IPS DF 19.7 (cell line): ENCODE measurements around the gene SRGAP3.

Experiments
- DNase-seq: peaks from one replicate; pipeline ENCODE4 v3.0.0-alpha.2; 2013; ENCODE audit warnings: low read depth, low spot score

SRGAP3 gene

DNA sequence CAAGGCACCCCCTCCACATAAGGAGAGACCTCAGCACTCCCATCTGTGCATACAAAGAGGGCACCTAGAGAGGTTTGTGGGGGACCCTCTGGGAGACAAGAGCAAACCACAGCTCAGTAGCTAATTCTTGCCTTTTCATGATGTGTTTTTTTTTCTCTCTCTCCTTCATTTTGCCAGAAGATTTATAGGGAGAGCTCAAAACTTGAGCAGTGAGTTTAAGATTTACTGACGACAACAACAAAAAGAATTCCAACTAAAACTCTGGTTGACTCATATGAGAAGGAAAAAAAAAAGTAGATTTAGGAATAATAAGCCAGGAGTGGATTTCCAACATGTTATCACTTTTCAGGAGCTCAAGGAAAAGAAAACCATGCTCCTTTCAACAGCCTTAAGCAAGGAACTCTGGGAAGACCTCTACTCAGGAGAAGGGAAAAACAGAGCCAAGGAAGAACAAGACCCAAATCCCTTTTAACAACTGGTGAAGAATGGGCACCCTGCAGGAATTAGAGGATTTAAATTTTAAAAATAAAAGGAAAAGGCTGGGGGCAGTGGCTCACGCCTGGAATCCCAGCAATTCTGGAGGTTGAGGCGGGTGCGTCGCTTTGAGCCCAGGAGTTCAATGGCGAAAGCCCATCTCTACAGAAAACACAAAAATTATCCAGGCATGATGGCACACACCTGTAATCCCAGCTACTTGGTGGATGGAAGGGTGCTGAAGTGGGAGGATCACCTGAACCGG, 228.0 kb downstream of the SRGAP3 start:
- DNase-seq: no peak

DNA sequence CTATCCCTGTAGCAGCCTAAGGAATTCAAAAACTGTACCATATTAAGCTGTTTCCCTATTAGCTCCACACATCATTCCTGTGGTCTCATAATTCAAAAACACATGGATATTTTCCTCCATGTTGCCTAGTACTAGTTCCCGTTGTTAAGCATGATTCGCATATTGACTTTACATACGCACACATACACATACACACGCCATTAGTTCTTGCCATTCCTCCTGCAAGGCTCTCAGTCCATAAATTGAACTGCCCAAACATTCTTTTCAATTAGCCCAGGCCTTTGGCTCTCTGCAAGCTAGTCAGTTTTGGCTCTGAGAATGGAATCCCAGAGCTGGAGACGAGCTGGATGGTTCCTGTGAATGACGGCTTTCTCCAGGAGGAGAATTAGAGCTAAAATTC, 229.0 kb downstream of the SRGAP3 start:
- no peak for DNase-seq

- DNase-seq: no peak
Observed at GRCh38 chr3:9019259-9019961, 230.0 kb downstream of the SRGAP3 start.

DNA sequence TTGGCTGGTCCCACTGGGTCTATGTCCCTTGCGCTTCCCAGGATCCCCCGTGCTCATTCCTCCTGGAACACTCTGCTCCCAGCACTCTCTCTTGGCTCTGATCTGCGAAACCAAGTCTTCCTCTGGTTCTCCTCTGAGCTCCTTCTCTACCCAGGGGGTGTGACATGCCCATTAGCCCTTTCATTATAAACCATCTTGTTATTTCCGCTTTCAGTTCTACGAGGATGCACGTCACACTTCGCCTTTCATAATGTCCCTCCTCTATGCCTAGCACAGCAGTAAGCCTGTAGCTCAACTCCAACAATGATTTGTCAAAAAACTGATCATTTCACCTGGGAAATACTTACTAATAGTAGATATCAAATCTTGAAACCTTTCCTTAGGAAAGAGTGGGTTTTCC, 234.2 kb downstream of the SRGAP3 start:
- DNase-seq: no peak

DNA sequence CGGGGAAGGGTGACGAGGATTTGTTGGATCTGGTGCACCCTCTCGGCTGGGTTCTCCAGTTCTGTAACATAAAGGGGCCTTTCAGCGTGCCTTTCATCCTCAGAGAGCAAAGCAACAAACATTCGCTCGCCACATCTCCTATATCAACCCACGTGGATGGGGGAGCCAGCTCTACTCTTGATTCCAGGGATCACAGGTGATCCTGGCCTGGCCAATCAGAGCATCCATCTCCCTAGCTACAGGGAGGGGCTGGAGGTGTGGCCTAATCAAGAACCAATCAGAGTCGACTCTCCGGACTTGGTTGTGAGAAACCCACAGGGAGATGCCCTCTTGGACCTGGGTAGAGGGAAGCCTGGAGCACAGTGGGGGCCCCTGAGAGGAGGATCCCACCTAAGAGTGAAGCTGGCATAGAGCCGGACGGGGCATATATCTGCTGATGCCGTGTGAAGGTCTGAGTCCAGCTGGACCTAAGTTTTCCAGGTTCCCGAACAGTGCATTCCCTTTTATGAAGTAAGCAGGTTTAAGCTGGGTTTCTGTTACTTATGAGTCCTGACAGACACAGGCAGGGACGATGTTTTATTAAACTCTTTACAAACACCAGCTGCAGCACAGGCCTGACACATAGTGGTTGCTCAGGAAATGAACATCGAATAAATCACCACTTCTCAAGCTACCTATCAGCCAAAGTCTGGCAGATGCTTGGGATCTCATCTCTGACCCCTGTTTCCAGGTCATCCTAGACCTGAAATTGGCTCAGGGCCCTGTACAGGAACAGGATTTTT, 235.5 kb downstream of the SRGAP3 start:
- DNase-seq: no peak

GRCh38 chr3:9012521-9012920, 236.9 kb downstream of the SRGAP3 start:
- DNase-seq: no peak

DNA sequence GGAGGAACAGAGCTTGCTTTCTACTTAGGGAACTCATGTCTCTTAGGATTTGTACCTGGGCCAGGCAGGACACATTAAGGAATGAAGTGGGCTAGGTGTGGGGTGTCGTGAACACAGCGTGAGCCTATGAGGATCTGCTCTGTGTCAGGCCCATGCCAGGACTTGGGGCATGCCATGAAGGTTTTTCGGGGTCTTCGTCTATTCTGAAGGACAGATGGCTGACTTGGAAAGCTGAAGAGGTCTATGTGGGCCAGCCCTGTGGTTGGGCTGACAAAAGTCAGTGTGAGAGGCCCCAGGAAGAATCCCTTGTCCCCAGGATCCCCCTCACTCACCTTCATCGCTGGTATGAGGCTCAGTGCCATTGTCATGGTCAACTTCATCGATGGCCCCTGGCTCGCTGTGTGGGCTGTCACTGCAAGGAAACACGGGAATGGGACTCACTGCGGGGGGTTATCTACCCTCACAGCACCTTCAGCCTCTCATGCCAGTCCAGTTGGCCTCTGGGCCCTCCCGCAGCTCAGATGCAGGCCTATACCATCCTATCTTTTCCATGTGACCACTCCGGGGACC, 239.4 kb downstream of the SRGAP3 start:
- no peak for DNase-seq

- DNase-seq: no peak
Observed at GRCh38 chr3:9008550-9009255, 240.7 kb downstream of the SRGAP3 start.

DNA sequence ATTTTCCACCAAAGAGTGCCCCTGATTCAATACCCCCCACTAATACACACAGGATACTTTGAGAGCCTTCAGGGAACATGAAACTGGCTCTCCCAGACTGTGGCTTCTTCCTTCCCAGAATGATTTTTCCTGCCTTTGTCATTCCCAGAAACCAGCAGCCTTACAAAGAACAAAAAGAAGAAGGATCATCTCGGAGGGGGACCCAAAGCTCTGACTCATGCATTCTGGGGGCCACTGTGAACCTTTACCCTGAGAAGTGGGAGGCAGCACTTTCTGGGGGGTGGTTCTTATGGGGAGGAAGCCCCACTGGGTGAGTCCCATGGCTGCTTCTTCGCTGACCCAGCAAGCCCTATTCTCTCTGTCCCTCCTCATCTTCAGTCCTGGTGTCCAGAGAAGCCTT, 241.5 kb downstream of the SRGAP3 start:
- DNase-seq: no peak

- no peak for DNase-seq
Observed at GRCh38 chr3:9007213-9007612, 242.2 kb downstream of the SRGAP3 start.

DNA sequence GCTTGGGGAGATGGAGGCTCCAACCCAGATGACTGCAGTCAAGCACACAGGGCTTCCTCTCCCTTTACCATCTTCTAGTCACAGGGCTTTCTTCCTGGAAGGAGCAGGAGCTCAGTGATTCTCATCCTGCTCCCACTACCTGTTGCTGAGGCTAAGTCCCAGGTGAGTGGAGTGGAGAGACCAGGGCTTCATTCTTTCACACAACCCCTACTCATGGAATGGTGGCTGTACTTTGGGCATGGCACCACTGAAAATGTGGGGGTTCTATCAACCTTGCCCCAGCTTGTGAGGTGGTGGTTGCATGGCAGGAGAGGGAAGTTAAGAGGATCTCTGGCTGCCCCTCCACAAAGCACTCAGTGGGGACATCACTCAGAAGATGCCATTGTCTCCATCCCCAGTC, 249.4 kb downstream of the SRGAP3 start:
- no peak for DNase-seq

GRCh38 chr3:8997151-8997550, 252.3 kb downstream of the SRGAP3 start:
- no peak for DNase-seq

DNA sequence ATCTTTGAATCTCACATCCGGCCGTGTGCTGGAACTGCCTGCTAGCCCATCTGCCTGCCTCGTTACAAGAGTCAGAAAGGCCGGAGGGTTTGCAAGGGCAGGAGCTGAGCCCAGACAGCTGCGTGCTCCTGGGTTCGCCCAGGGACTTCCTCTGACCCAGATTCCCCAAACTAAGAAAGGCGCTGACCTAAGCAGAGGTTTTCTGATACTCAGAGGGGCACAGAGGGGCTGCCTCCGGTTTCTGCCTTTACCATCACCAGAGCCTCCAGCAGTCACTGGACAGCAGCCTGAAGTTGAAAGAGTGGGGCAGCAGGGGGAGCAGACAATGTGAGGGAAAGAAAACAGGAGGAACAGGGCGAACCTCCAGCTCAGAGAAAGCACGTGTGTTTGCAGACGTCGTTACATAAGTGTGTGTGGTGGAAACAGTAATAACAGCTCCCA, 252.7 kb downstream of the SRGAP3 start:
- DNase-seq: no peak

DNA sequence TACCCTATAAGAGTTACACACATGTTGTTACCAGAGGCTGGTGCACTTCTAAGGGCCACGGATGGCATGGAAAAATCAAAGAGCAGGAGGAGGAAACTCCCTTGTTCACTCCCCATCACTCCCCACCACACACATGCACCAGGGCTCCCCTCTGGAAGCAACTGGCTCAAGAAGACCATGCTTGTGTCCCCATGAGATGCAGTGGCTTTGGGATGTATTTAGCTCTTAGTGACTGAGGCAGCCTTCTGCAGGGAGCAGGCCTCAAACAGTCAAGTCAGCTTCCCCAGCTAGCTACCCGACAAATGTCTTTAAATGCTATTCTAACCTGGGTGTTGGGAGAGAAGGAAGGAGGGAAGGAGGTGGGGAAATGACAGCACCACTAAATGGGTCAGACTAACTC, 253.2 kb downstream of the SRGAP3 start:
- no peak for DNase-seq

DNA sequence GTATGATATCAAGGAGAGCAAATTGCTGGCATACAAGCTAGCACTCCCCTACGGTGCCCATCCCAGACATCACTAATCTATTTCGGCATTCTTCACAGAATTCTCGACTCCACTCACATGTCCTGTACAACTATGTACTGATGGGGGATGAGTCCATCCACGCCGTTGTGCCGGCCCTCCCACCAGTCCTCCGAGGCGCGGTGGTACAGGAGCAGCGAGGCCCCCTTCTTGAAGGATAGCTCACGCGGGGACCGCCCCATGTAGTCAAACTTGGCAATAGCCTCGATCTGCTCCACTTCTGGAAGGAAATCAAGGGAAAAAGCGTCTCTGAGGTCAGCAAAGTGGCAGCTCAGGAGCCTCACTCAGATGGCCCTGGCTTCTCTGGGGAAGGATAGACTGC, 255.2 kb downstream of the SRGAP3 start:
- DNase-seq: no peak

GRCh38 chr3:8993331-8993730, 256.1 kb downstream of the SRGAP3 start:
- no peak for DNase-seq

DNA sequence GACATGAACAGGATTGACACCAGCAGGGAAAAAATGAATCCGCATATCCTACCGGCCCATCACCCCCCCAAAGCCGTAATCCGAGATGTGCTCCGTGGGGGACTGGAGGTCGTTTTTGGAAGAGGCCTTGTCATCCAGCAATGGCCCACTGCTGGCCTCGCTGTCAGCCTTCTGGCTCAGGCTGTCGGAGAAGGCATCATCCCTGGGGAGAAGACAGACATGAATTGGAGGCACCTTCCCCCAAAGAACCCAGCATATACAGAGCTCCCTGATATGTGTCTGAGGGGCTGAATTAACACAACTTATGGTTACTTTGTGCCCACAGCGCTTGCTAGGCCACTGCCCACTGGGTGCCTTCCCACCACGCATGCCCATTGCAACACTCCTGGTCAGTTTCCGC, 256.6 kb downstream of the SRGAP3 start:
- no peak for DNase-seq

- DNase-seq: no peak
Observed at GRCh38 chr3:8992199-8992598, 257.2 kb downstream of the SRGAP3 start.

DNA sequence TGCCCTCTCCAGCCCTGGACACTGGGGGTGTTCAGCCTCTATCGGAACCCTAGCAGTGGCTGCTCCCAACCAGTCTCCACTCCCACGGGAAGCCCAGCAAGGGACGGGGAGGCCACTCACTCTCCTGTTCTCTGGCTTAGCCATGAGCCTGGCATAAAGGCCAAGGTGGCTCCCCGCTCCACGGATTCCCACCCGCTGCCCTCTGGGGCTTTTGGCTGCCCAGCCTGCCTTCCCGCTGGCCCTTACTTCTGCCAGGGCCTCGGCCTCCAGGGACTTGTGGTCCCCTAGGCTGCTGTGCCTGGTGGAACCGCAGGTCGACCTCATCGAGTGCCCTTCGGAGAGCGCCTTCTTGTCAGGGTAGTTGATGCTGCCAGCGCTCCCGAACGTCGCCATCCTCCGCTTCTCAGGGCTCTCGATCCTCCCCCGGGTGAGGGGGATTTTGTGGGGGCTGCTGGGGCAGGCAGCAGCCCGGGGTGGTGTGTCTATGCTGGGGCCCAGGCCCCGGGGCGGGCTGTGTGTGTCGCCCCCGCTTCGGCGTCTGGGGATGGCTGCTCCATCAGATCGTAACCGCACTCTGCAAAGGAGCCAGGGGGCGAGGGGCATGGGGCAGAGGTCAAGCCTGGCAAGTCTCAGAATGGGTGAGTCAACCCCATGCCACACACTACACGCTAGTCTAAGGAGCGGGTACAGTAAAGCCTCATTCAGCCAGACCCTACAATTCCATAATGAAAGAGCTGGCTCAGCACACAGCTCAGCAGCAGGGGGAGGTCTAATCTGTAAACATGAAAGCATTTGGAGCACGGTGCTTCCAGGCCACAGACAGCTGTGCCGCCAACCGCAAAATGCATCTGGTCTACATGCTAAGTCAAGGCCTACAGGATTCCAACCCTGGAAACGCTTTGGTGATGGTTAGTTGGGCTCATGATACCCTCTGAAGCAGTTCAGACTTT, 258.9 kb downstream of the SRGAP3 start:
- no peak for DNase-seq

GRCh38 chr3:8988791-8989558, 260.5 kb downstream of the SRGAP3 start:
- DNase-seq: no peak
